Lung (tissue), 12 donors: ENCODE results near the gene LIX1. TPM values are rescaled to one million over a fixed set of nuclear protein-coding genes. Genes with fewer than 3 reads are reported as not detected.
A peak's percentile ranks its signal among the peaks of the same experiment; 100 is the strongest.
"Not testable (repeated sequence)": the region's sequence is repeated elsewhere in the genome, so short reads cannot be mapped to it uniquely, and the experiment has no call there.

Experiments
- ATAC-seq: fragments of 200-7000 bp; cut with Tn5 transposase; one replicate; pipeline ENCODE4 v1.9.1; 2020; ENCODE audit warnings: moderate number of reproducible peaks; ENCODE audit not compliant: insufficient read depth, low FRiP score
- DNase-seq, 3 donors: peaks; one replicate each; pipeline ENCODE4 v3.0.0-alpha.2; 2013 to 2017
- H3K27ac ChIP-seq, 2 donors: one replicate each; pipeline ENCODE4 v1.5.1; 2013; ENCODE audit warnings: mild to moderate bottlenecking in 2 of 2, moderate library complexity in 2 of 2, control low read depth in 1 of 2, inconsistent platforms in 1 of 2, low read depth in 1 of 2, low read length in 1 of 2
- H3K27me3 ChIP-seq, 3 donors: one replicate each; pipeline ENCODE4 v1.5.1; 2013; ENCODE audit warnings: low read length in 2 of 3; ENCODE audit not compliant: control insufficient read depth in 3 of 3, insufficient read depth in 3 of 3
- H3K36me3 ChIP-seq, 4 donors: one replicate each; pipeline ENCODE4 v1.5.1; 2013; ENCODE audit warnings: low read length in 4 of 4, mild to moderate bottlenecking in 1 of 4, moderate library complexity in 1 of 4; ENCODE audit not compliant: control insufficient read depth in 4 of 4, insufficient read depth in 4 of 4
- H3K4me1 ChIP-seq, 5 donors: one replicate each; pipeline ENCODE4 v1.5.1; 2013; ENCODE audit warnings: low read length in 5 of 5, mild to moderate bottlenecking in 2 of 5, moderate library complexity in 1 of 5; ENCODE audit not compliant: control insufficient read depth in 5 of 5, insufficient read depth in 5 of 5
- H3K4me3 ChIP-seq: one replicate; pipeline ENCODE4 v1.5.1; 2013; ENCODE audit warnings: mild to moderate bottlenecking, control low read depth, moderate library complexity
- H3K9ac ChIP-seq, 2 donors: one replicate each; pipeline ENCODE4 v1.5.1; 2013; ENCODE audit warnings: low read length in 2 of 2, control low read depth in 1 of 2; ENCODE audit not compliant: insufficient read depth in 1 of 2
- H3K9me3 ChIP-seq, 4 donors: one replicate each; pipeline ENCODE4 v1.5.1; 2013; ENCODE audit warnings: low read length in 3 of 4, mild to moderate bottlenecking in 1 of 4, moderate library complexity in 1 of 4; ENCODE audit not compliant: control insufficient read depth in 4 of 4, insufficient read depth in 3 of 4
- WGBS, 2 donors: extraction: QIAGEN DNeasy Blood & Tissue Kit; methylation state at CpG; one replicate each; pipeline ENCODE4 v1.1.7; 2013; 5-methylcytosine and 5-hydroxymethylcytosine counted together
- polyA plus RNA-seq, 2 donors: library from polyadenylated mRNA; stranded (reverse); fragments of 200-250 nt; gene quantifications; one replicate each; pipeline ENCODE4 v1.2.1, GENCODE V29; 2013
- total RNA-seq, 2 donors: library from RNA; depleted of rRNA in 1 of 2; stranded (reverse); fragments of >200 nt in 1 of 2; gene quantifications; one replicate each; pipeline ENCODE4 v1.2.1, GENCODE V29; 2014 to 2021
- TF ChIP-seq, protein P1 (sequence below): IDR thresholded peaks from 2 replicates; pipeline ENCODE4 v1.5.1; 2012; ENCODE audit warnings: mild to moderate bottlenecking; ENCODE audit errors: control extremely low read depth, extremely low read depth
- donor health status: control.
- donor health status: control.
- donor health status: Bipolar disorder and iron deficiency.
- donor health status: healthy.
- donor health status: DM: yes; HTN: yes; CAD: no.

LIX1 gene
- total and polyA plus RNA-seq, 4 donors, result 0.11 TPM; not detected in 3

GRCh38 chr5:97183100-97183929, 40.9 kb upstream of the LIX1 start, which contains the start of gene RIOK2:
TSS of gene RIOK2 (minus strand) at chr5:97183247. CDS start at chr5:97183191, 56 bp downstream.
- H3K4me1 ChIP-seq, result peaks cover 1 to 19% (median 7%) of the 10 kb centered on the region in 5 donors
- WGBS, 2 donors, result 0 to 1% methylated on average over 44 of the region's 44 CpGs
- H3K9ac ChIP-seq, result peak within 1 kb of the TSS; percentile 85 to 100
- no peaks in the 10 kb centered on the region for H3K27me3 ChIP-seq
- peak; percentile 94 for ATAC-seq
- H3K27ac ChIP-seq, result peak within 1 kb of the TSS; percentile 79 to 92
- H3K36me3 ChIP-seq, result peaks cover 6 to 12% (median 9%) of the 10 kb centered on the region in 4 donors
- H3K4me3 ChIP-seq, result peak within 1 kb of the TSS; percentile 61
- TF ChIP-seq, protein P1, sequence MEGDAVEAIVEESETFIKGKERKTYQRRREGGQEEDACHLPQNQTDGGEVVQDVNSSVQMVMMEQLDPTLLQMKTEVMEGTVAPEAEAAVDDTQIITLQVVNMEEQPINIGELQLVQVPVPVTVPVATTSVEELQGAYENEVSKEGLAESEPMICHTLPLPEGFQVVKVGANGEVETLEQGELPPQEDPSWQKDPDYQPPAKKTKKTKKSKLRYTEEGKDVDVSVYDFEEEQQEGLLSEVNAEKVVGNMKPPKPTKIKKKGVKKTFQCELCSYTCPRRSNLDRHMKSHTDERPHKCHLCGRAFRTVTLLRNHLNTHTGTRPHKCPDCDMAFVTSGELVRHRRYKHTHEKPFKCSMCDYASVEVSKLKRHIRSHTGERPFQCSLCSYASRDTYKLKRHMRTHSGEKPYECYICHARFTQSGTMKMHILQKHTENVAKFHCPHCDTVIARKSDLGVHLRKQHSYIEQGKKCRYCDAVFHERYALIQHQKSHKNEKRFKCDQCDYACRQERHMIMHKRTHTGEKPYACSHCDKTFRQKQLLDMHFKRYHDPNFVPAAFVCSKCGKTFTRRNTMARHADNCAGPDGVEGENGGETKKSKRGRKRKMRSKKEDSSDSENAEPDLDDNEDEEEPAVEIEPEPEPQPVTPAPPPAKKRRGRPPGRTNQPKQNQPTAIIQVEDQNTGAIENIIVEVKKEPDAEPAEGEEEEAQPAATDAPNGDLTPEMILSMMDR, result no peak
- DNase-seq, result peak; percentile 95 to 98 (median 97)
- H3K9me3 ChIP-seq, result no peaks in the 10 kb centered on the region

GRCh38 chr5:97182571-97183099, 40.2 kb upstream of the LIX1 start:
- ATAC-seq (no peak), DNase-seq (peak in 1 of 3 donors; percentile 14)
- TF ChIP-seq, protein P1, result no peak
- Histone ChIP-seq H3K36me3 (peaks cover 8 to 18% (median 14%) of the 10 kb centered on the region in 4 donors), H3K4me1 (peaks cover 1 to 19% (median 7%) of the 10 kb centered on the region in 5 donors), H3K9me3 (no peaks in the 10 kb centered on the region), H3K27me3 (no peaks in the 10 kb centered on the region), H3K4me3 (peak overlapping the region; percentile 61), H3K9ac (peak overlapping the region; percentile 85 to 100), H3K27ac (peak overlapping the region; percentile 79 to 92)
- 0 to 1% methylated on average over 12 of the region's 12 CpGs for whole genome bisulfite sequencing, 2 donors

GRCh38 chr5:97181856-97182545, 39.6 kb upstream of the LIX1 start:
- WGBS, 2 donors, result 69 to 71% methylated on average over 4 of the region's 4 CpGs
- H3K27me3 ChIP-seq, result no peaks in the 10 kb centered on the region
- H3K36me3 ChIP-seq, result peaks cover 8 to 24% (median 16%) of the 10 kb centered on the region in 4 donors
- H3K9me3 ChIP-seq, result no peaks in the 10 kb centered on the region
- peak in 1 of 3 donors; percentile 5 for DNase-seq
- peaks cover 1 to 19% (median 7%) of the 10 kb centered on the region in 5 donors for H3K4me1 ChIP-seq
- peak overlapping the region in 1 of 2 donors; percentile 16 for H3K27ac ChIP-seq
- TF ChIP-seq, protein P1, result no peak
- H3K9ac ChIP-seq, result peak overlapping the region; percentile 85 to 100
- ATAC-seq, result no peak
- H3K4me3 ChIP-seq, result peak overlapping the region; percentile 14

- not testable (repeated sequence) for H3K27me3 ChIP-seq, DNase-seq, H3K27ac ChIP-seq, H3K4me3 ChIP-seq, H3K9ac ChIP-seq, H3K9me3 ChIP-seq, ATAC-seq
- WGBS, 2 donors, result 66 to 98% methylated on average over 3 of the region's 3 CpGs
- H3K4me1 ChIP-seq, result peaks cover 1 to 19% (median 7%) of the 10 kb centered on the region in 5 donors
- peaks cover 11 to 44% (median 31%) of the 10 kb centered on the region in 4 donors for H3K36me3 ChIP-seq
These were observed 37.0 kb upstream of the LIX1 start for GRCh38 chr5:97179457-97179856.
